Naive thymus-derived CD4-positive, alpha-beta T cell (primary cell): ENCODE data around the gene SERPINA6. TPM values are rescaled to one million over a fixed set of nuclear protein-coding genes. Genes with fewer than 3 reads are reported as not detected.

Experiments used
- ATAC-seq: fragments of 150-1000 bp; cut with Tn5 transposase; 2 replicates; pipeline ENCODE4 v1.10.0; 2021; ENCODE audit warnings: mild to moderate bottlenecking, moderate library complexity
- CTCF ChIA-PET: fragments of 350-600 bp; sonication (Branson Sonifier 250); formaldehyde crosslinking; loops from one replicate; lab custom pipeline; 2021; ENCODE audit warnings: antibody characterized with exemption; lab: Charles Lee
- POLR2A ChIA-PET: fragments of 350-600 bp; sonication (Branson Sonifier 250); formaldehyde crosslinking; loops from one replicate; lab custom pipeline; 2021; ENCODE audit warnings: antibody characterized with exemption, inconsistent platforms; lab: Charles Lee
- DNase-seq, 9 donors: peaks; one replicate each; pipeline versions ENCODE4 v3.0.0 to v3.0.0-alpha.2; 2020 to 2022; ENCODE audit warnings: mixed read lengths in 1 of 9
- H3K27ac ChIP-seq: one replicate; pipeline ENCODE4 v1.7.0; 2013; ENCODE audit warnings: mild to moderate bottlenecking, low read depth, low read length, moderate library complexity
- H3K27me3 ChIP-seq, 2 donors: one replicate each; pipeline ENCODE4 v1.7.0; 2013; ENCODE audit warnings: low read length in 2 of 2, mild to moderate bottlenecking in 2 of 2, moderate library complexity in 2 of 2; ENCODE audit not compliant: control insufficient read depth in 2 of 2, insufficient read depth in 2 of 2
- H3K36me3 ChIP-seq, 3 experiments: 1 replicate in 2 of 3; 2 replicates in 1 of 3; pipeline ENCODE4 v1.7.0; 2013; ENCODE audit warnings: low read length in 3 of 3, mild to moderate bottlenecking in 3 of 3, moderate library complexity in 1 of 3; ENCODE audit not compliant: insufficient read depth in 3 of 3, control insufficient read depth in 2 of 3
- H3K4me1 ChIP-seq, 2 donors: one replicate each; pipeline ENCODE4 v1.7.0; 2013; ENCODE audit warnings: low read length in 2 of 2, mild to moderate bottlenecking in 2 of 2, moderate library complexity in 1 of 2; ENCODE audit not compliant: control insufficient read depth in 2 of 2, insufficient read depth in 2 of 2
- H3K4me3 ChIP-seq: 2 replicates; pipeline ENCODE4 v1.7.0; 2013; ENCODE audit warnings: mild to moderate bottlenecking, low read length
- H3K9me3 ChIP-seq, 3 experiments: 1 replicate in 2 of 3; 2 replicates in 1 of 3; pipeline ENCODE4 v1.7.0; 2013; ENCODE audit warnings: low read length in 3 of 3; ENCODE audit not compliant: control insufficient read depth in 2 of 3
- H3K27ac Mint-ChIP-seq, 9 donors: one replicate each; pipeline ENCODE4 v1.8.0; 2020 to 2022; ENCODE audit warnings: mixed read lengths in 9 of 9, mild to moderate bottlenecking in 8 of 9, moderate library complexity in 5 of 9, inconsistent platforms in 2 of 9
- H3K27me3 Mint-ChIP-seq, 5 donors: one replicate each; pipeline ENCODE4 v1.8.0; 2021 to 2022; ENCODE audit warnings: mixed read lengths in 5 of 5, mild to moderate bottlenecking in 1 of 5
- H3K36me3 Mint-ChIP-seq, 5 donors: one replicate each; pipeline ENCODE4 v1.8.0; 2020 to 2022; ENCODE audit warnings: mixed read lengths in 5 of 5, mild to moderate bottlenecking in 3 of 5, inconsistent platforms in 1 of 5
- H3K4me1 Mint-ChIP-seq, 7 donors: one replicate each; pipeline ENCODE4 v1.8.0; 2020 to 2022; ENCODE audit warnings: mixed read lengths in 7 of 7, mild to moderate bottlenecking in 3 of 7, inconsistent platforms in 1 of 7
- H3K4me3 Mint-ChIP-seq, 10 donors: one replicate each; pipeline ENCODE4 v1.8.0; 2020 to 2022; ENCODE audit warnings: mild to moderate bottlenecking in 10 of 10, mixed read lengths in 10 of 10, moderate library complexity in 6 of 10, inconsistent platforms in 2 of 10
- H3K9me3 Mint-ChIP-seq, 11 donors: one replicate each; pipeline ENCODE4 v1.8.0; 2020 to 2022; ENCODE audit warnings: mixed read lengths in 11 of 11, mild to moderate bottlenecking in 4 of 11, inconsistent platforms in 1 of 11, moderate library complexity in 1 of 11
- intact Hi-C, 2 donors: fragments of 100-400 bp; cut with micrococcal nuclease; formaldehyde crosslinking; loops; one replicate each; pipeline ENCODE4 v1.15.1; 2023
- polyA plus RNA-seq, 2 donors: library from polyadenylated mRNA; unstranded; fragments of 300-500 nt; fragmentation: Illumina TruSeq; gene quantifications; one replicate each; pipeline ENCODE4 v1.2.3, GENCODE V29; 2021
- total RNA-seq, 6 experiments: library from RNA in 5 of 6; stranded (reverse) in 5 of 6; gene quantifications; 1 replicate in 5 of 6; 2 replicates in 1 of 6; pipeline ENCODE4 v1.2.3 and lab custom pipeline; 2021 to 2026

The SERPINA6 gene
- total and polyA plus RNA-seq, 7 experiments from 2014 or later, result not detected

- POLR2A ChIA-PET, result no interaction called here
- CTCF ChIA-PET, result no interaction called here
- DNase-seq, result no peak
- intact Hi-C loops, result loop anchor here in 1 of 2 donors (1.0 kb wide), 1 partner anchor 16 kb away; no protein-coding TSS in a partner anchor
- Mint-ChIP-seq H3K9me3 (no peaks in the 10 kb centered on the region), H3K27ac (peak overlapping the region in 1 of 9 donors; percentile 23), H3K4me1 (no peaks in the 10 kb centered on the region), H3K4me3 (no peak overlapping the region), H3K27me3 (peaks cover 13 to 45% (median 24%) of the 10 kb centered on the region in 5 donors), H3K36me3 (no peaks in the 10 kb centered on the region)
- Histone ChIP-seq H3K27ac (no peak overlapping the region), H3K9me3 (no peaks in the 10 kb centered on the region), H3K36me3 (no peaks in the 10 kb centered on the region), H3K4me3 (no peak overlapping the region), H3K27me3 (no peaks in the 10 kb centered on the region), H3K4me1 (no peaks in the 10 kb centered on the region)
- ATAC-seq, result no peak
Measured at GRCh38 chr14:94362614-94363133, 39.5 kb upstream of the SERPINA6 start.

GRCh38 chr14:94361682-94362081 lies 38.5 kb upstream of the SERPINA6 start:
- Mint-ChIP-seq H3K4me3 (no peak overlapping the region), H3K9me3 (peaks cover 0 to under 1% (median 0%) of the 10 kb centered on the region in 11 donors), H3K36me3 (peaks cover 0 to 1% (median 0%) of the 10 kb centered on the region in 5 donors), H3K4me1 (no peaks in the 10 kb centered on the region), H3K27ac (no peak overlapping the region), H3K27me3 (peaks cover 14 to 47% (median 27%) of the 10 kb centered on the region in 5 donors)
- ATAC-seq, result no peak
- H3K27ac ChIP-seq, result no peak overlapping the region
- no peak for DNase-seq
- H3K4me1 ChIP-seq, result no peaks in the 10 kb centered on the region
- H3K36me3 ChIP-seq, result no peaks in the 10 kb centered on the region
- no peaks in the 10 kb centered on the region for H3K27me3 ChIP-seq
- ChIA-PET POLR2A (no interaction called here), CTCF (no interaction called here)
- intact Hi-C loops, result no loop called here
- no peaks in the 10 kb centered on the region for H3K9me3 ChIP-seq
- H3K4me3 ChIP-seq, result no peak overlapping the region

DNA sequence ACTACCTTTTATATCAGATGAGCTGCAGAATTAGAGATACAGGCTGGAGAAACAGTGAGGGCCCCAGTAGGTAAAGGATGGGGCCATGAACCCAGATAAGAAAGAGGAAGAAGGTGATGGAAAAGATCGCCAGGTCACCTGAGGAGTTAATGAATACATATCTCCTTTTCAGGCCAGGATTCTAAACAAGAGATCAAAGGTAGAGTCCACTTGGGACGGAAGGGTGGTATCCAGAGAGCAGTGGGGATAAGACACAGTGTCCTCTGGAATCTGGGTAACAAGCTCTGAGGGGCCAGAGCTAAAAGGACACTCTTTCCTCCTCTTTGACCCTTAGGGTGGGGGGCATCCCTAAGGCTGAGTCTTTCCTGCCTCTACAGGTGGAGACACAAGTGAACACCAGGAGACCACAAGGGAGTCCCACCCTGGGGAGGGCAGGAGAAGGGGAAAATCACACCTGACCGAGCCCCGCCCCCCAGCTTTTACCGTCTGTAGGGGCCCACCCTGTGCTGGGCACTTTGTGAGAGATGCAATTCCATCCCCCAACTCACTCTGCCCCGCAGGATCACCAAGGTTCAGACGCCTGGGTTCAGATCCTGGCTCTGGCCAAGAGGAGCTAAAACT lies 37.9 kb upstream of the SERPINA6 start:
- Mint-ChIP-seq H3K27ac (no peak overlapping the region), H3K27me3 (peaks cover 19 to 53% (median 32%) of the 10 kb centered on the region in 5 donors), H3K36me3 (peaks cover 0 to 6% (median 0%) of the 10 kb centered on the region in 5 donors), H3K4me1 (no peaks in the 10 kb centered on the region), H3K4me3 (no peak overlapping the region), H3K9me3 (peaks cover 0 to 5% (median 0%) of the 10 kb centered on the region in 11 donors)
- intact Hi-C loops, result no loop called here
- Histone ChIP-seq H3K4me1 (no peaks in the 10 kb centered on the region), H3K36me3 (no peaks in the 10 kb centered on the region), H3K27me3 (no peaks in the 10 kb centered on the region), H3K9me3 (no peaks in the 10 kb centered on the region), H3K27ac (no peak overlapping the region), H3K4me3 (no peak overlapping the region)
- POLR2A ChIA-PET, result no interaction called here
- DNase-seq, result no peak
- CTCF ChIA-PET, result no interaction called here
- no peak for ATAC-seq

- peaks cover 0 to 6% (median 0%) of the 10 kb centered on the region in 5 donors for H3K36me3 Mint-ChIP-seq
- CTCF ChIA-PET, result interaction anchor here (0.6 kb wide), 1 partner anchor 417 kb away, joined by 3 read pairs; no protein-coding TSS in a partner anchor
- intact Hi-C loops, result no loop called here
- POLR2A ChIA-PET, result no interaction called here
- no peak overlapping the region for H3K27ac Mint-ChIP-seq
- H3K4me1 Mint-ChIP-seq, result no peaks in the 10 kb centered on the region
- Histone ChIP-seq H3K27ac (no peak overlapping the region), H3K4me1 (no peaks in the 10 kb centered on the region), H3K36me3 (no peaks in the 10 kb centered on the region), H3K9me3 (no peaks in the 10 kb centered on the region), H3K27me3 (no peaks in the 10 kb centered on the region), H3K4me3 (no peak overlapping the region)
- no peak for DNase-seq
- peaks cover 23 to 58% (median 34%) of the 10 kb centered on the region in 5 donors for H3K27me3 Mint-ChIP-seq
- no peak overlapping the region for H3K4me3 Mint-ChIP-seq
- ATAC-seq, result no peak
- H3K9me3 Mint-ChIP-seq, result peaks cover 0 to 11% (median 3%) of the 10 kb centered on the region in 11 donors
Measured at GRCh38 chr14:94357166-94357565, 34.0 kb upstream of the SERPINA6 start.

DNA sequence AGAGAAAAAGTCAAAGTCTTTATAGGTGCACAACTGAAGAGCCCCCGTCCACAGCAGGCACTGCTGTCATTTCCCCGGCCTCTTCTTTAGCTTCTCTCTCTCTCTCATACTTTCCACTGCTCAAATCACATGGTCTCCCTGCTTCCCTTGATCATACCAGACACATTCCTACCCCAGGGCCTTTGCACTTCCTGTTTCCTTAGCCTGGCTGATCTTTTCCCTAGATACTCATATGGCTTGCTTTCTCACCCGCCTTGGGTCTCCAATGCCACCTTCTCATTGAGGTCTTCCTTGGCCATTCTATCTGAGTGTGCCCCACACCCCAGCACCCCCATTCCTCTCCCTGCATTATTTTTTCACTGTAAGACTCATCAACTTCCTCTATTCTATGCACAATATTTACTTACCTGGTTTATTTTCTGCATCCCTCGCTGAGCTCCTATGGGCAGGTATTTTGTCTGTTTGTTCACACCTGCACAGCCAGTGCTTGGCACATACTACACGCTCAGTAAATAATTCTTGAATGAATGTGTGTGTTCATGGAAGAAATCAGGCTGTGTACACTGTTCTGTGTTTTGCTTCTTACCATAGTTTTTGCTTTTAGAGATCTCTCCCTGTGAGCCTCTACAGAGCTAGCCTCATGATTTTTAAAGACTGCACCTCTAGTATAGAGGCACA lies 33.4 kb upstream of the SERPINA6 start:
- ChIA-PET POLR2A (no interaction called here), CTCF (no interaction called here)
- H3K4me1 Mint-ChIP-seq, result no peaks in the 10 kb centered on the region
- H3K27ac ChIP-seq, result no peak overlapping the region
- H3K4me1 ChIP-seq, result no peaks in the 10 kb centered on the region
- DNase-seq, result peak in 1 of 9 donors; percentile 4
- intact Hi-C loops, result no loop called here
- H3K36me3 Mint-ChIP-seq, result peaks cover 0 to 6% (median 0%) of the 10 kb centered on the region in 5 donors
- no peak for ATAC-seq
- H3K27me3 Mint-ChIP-seq, result peaks cover 25 to 59% (median 40%) of the 10 kb centered on the region in 5 donors
- H3K27me3 ChIP-seq, result no peaks in the 10 kb centered on the region
- H3K4me3 ChIP-seq, result no peak overlapping the region
- no peaks in the 10 kb centered on the region for H3K36me3 ChIP-seq
- H3K9me3 ChIP-seq, result no peaks in the 10 kb centered on the region
- H3K4me3 Mint-ChIP-seq, result no peak overlapping the region
- no peak overlapping the region for H3K27ac Mint-ChIP-seq
- peaks cover 0 to 17% (median 7%) of the 10 kb centered on the region in 11 donors for H3K9me3 Mint-ChIP-seq

GRCh38 chr14:94355191-94355794 lies 32.2 kb upstream of the SERPINA6 start:
- Mint-ChIP-seq H3K9me3 (peaks cover 0 to 21% (median 9%) of the 10 kb centered on the region in 11 donors), H3K36me3 (peaks cover 0 to 6% (median 0%) of the 10 kb centered on the region in 5 donors), H3K27ac (no peak overlapping the region), H3K4me1 (no peaks in the 10 kb centered on the region), H3K4me3 (no peak overlapping the region), H3K27me3 (peaks cover 26 to 60% (median 39%) of the 10 kb centered on the region in 5 donors)
- no peak overlapping the region for H3K27ac ChIP-seq
- no peaks in the 10 kb centered on the region for H3K9me3 ChIP-seq
- no peaks in the 10 kb centered on the region for H3K27me3 ChIP-seq
- H3K4me3 ChIP-seq, result no peak overlapping the region
- H3K36me3 ChIP-seq, result no peaks in the 10 kb centered on the region
- intact Hi-C loops, result loop anchor here in 1 of 2 donors (2.0 kb wide), 1 partner anchor 58 kb away; no protein-coding TSS in a partner anchor
- DNase-seq, result peak in 1 of 9 donors; percentile 15
- no peak for ATAC-seq
- H3K4me1 ChIP-seq, result no peaks in the 10 kb centered on the region
- POLR2A ChIA-PET, result no interaction called here
- CTCF ChIA-PET, result no interaction called here
